GM12878 (cell line): ENCODE results near the gene PYGO2.

ENCODE experiments used
- EZH2 ChIP-seq: IDR thresholded peaks from 2 replicates; pipeline ENCODE4 v1.6.1; 2012; ENCODE audit warnings: low read depth, mild to moderate bottlenecking, control low read depth, inconsistent platforms, low read length, borderline replicate concordance; ENCODE audit not compliant: control insufficient read depth
- JUND ChIP-seq: IDR thresholded peaks from 2 replicates; pipeline ENCODE4 v1.6.1; 2012; ENCODE audit warnings: low read depth, mild to moderate bottlenecking, low read length, improper control_type of control experiment, moderate library complexity
- TF ChIP-seq, protein P1 (sequence below), 3 experiments: IDR thresholded peaks in 2 of 3; conservative IDR thresholded peaks in 1 of 3; 2 replicates each; pipeline ENCODE4 v1.5.1; 2011; ENCODE audit warnings: low read depth in 3 of 3, low read length in 3 of 3, mild to moderate bottlenecking in 3 of 3, control low read depth in 2 of 3, moderate library complexity in 2 of 3, inconsistent platforms in 1 of 3, mixed read lengths in 1 of 3; ENCODE audit not compliant: control insufficient read depth in 2 of 3, insufficient read depth in 1 of 3; ENCODE audit errors: extremely low read depth in 1 of 3

DNA sequence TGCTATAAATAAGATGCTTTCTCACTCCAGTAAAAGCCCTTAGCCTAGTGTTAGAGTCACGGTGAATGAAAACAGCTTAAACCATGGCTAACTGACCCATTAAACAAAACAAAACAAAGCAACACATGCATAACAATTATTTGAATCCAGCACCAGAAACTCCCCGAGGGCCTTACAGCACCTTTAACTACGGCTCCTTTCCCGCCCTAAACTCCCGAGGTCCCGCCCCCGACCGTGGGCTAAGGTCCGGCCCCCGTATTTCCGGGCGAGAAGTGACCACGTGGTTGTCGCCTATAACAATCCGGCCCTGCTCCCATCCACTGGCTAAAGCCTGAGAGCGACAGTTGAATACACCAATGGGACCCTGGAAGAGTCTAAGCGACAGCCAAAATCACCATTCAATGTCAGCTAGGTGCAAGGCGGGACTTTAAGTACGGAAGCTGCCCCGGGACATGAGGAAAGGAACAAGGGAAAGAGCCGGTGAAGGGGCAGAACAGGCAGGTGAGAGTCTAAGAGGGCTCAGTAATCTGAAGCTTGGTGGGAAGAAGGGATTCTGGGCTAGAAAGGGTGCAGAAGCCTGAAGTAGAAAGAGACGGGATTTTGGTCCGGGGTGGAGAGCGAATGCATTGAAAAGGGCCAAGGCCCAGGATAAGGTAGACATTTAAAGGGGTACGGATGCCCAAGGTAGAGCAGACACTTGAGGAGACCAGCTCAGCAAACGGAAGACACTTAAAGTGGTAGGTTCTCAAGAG, 21.5 kb upstream of the PYGO2 start, which contains the start of gene FLAD1:
- no peak for TF ChIP-seq JUND
- TF ChIP-seq, protein P1, sequence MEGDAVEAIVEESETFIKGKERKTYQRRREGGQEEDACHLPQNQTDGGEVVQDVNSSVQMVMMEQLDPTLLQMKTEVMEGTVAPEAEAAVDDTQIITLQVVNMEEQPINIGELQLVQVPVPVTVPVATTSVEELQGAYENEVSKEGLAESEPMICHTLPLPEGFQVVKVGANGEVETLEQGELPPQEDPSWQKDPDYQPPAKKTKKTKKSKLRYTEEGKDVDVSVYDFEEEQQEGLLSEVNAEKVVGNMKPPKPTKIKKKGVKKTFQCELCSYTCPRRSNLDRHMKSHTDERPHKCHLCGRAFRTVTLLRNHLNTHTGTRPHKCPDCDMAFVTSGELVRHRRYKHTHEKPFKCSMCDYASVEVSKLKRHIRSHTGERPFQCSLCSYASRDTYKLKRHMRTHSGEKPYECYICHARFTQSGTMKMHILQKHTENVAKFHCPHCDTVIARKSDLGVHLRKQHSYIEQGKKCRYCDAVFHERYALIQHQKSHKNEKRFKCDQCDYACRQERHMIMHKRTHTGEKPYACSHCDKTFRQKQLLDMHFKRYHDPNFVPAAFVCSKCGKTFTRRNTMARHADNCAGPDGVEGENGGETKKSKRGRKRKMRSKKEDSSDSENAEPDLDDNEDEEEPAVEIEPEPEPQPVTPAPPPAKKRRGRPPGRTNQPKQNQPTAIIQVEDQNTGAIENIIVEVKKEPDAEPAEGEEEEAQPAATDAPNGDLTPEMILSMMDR (IDR thresholded peaks at IDR 0.05 in 2 of 3, conservative IDR thresholded peaks at IDR 0.05 in 1 of 3; ENCODE audit: control insufficient read depth in 2 of 3, extremely low read depth in 1 of 3, insufficient read depth in 1 of 3, low read depth in 3 of 3, low read length in 3 of 3), result no peak
- no peak for TF ChIP-seq EZH2
